IMR-90 (cell line): ENCODE results near the gene CYB561A3.

ENCODE experiments used
- CTCF ChIP-seq: conservative IDR thresholded peaks from 2 replicates; pipeline ENCODE4 v1.5.1; 2012; ENCODE audit warnings: mild to moderate bottlenecking, low read depth, low read length, improper control_type of control experiment
- ELK1 ChIP-seq: fragments of 150-350 bp; IDR thresholded peaks from 2 replicates; pipeline ENCODE4 v1.6.1; 2016; ENCODE audit warnings: low read depth, mild to moderate bottlenecking, low read length, moderate library complexity, borderline replicate concordance
- MAZ ChIP-seq: IDR thresholded peaks from 2 replicates; pipeline ENCODE4 v1.6.1; 2012; ENCODE audit warnings: low read depth, mild to moderate bottlenecking, low read length, improper control_type of control experiment, moderate library complexity, borderline replicate concordance
- POLR2A ChIP-seq: IDR thresholded peaks from 2 replicates; pipeline ENCODE4 v1.6.1; 2012; ENCODE audit warnings: mild to moderate bottlenecking, low read depth, low read length
- RAD21 ChIP-seq: IDR thresholded peaks from 2 replicates; pipeline ENCODE4 v1.6.1; 2012; ENCODE audit warnings: low read length, improper control_type of control experiment
- USF2 ChIP-seq: fragments of 150-350 bp; IDR thresholded peaks from 2 replicates; pipeline ENCODE4 v1.6.1; 2017; ENCODE audit warnings: mild to moderate bottlenecking, antibody characterized with exemption, low read length, low read depth

DNA sequence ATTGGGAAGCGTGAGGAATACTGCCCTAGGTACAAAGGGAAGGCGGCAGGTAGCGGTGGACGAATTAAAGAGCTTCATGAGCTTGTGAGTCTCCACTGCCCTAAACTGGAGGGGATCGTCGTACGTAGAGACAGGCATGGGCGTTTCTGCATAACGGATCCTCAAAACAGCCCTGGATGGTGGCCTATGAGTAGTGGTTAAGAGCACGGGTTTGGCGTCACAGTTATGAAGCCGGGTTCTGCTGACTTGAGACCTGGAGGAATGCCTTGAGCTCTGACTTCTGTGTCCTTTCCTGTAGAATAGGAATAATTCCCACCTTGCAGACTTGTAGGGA is 827 bp upstream of the CYB561A3 start:
- TF ChIP-seq RAD21, result no peak
- TF ChIP-seq MAZ, result no peak
- TF ChIP-seq CTCF, result no peak
- no peak for TF ChIP-seq USF2
- TF ChIP-seq POLR2A, result no peak
- no peak for TF ChIP-seq ELK1
